ENCODE measurements around the gene RIMKLA.

Gene RIMKLA

DNA sequence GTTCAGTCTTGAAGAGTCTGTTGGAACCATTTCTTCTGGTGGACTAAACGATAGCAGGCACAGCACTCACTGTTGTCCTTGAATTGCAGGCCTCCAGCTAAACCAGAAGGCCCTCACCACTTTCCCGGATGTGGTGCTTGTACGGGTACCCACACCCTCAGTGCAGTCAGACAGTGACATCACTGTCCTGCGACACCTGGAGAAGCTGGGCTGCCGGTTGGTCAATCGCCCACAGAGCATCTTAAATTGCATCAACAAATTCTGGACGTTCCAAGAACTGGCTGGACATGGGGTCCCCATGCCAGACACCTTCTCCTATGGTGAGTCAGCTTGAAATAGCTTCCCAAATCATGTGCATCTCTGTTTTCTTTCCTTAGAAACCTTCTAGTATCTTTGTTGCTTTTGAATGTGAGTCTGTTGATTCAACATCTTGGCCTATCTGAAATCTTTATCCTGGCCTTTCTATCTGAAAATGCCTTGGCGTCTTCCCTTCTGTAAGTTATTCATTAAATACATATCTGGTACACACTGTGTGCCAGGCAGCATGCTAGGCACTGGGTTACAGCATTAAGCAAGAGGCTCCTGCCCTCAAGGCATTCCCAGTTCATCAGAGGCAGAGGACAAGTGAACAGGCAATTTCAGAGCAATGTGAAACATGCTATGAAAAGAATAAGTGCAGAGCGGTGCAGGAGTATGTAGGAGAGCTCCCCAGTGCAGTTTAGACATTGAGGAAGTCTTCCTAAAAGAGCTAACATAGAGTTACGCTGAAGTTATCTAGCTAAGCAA lies 18.9 kb downstream of the RIMKLA start:
- no peaks in the 10 kb centered on the region for H3K9me3 Mint-ChIP-seq
- no peak overlapping the region for H3K27ac Mint-ChIP-seq

DNA sequence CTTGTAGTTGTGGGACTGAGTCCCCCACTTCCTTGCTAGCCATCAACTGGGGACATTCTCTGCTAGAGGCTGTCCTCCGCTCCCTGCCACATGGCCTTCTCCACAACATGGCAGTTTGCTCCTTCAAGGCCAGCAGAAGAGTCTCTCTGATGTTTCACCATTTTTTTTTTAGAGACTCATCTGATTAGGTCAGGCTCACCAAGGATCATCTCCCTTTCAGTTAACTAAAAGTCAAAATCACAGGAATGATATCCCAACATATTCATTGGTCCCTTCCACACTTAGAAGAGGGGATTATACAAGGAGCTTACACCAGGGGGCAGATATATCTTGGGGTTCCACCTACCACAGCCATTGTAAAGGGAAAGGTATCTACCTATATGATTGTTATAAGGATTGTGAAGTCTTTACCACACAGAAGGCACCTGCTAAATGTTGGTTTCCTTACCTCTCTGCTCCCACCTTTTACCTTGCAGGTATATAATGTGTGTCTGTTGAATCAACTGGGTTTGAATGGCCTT lies 23.3 kb downstream of the RIMKLA start:
- Mint-ChIP-seq H3K27me3 (no peaks in the 10 kb centered on the region), H3K4me1 (no peaks in the 10 kb centered on the region), H3K27ac (no peak overlapping the region), H3K9me3 (no peaks in the 10 kb centered on the region), H3K4me3 (no peak overlapping the region), H3K36me3 (ENCODE audit: low read depth) (no peaks in the 10 kb centered on the region)
- ATAC-seq (no peak), DNase-seq (no peak)

More for the DNA sequence above, 18.9 kb downstream of the RIMKLA start:
- H3K27me3 Mint-ChIP-seq: no peaks in the 10 kb centered on the region
- ATAC-seq (no peak), DNase-seq (no peak)
- no peaks in the 10 kb centered on the region for H3K36me3 Mint-ChIP-seq (ENCODE audit: low read depth)
- H3K4me3 Mint-ChIP-seq: no peak overlapping the region
- H3K4me1 Mint-ChIP-seq: no peaks in the 10 kb centered on the region

DNA sequence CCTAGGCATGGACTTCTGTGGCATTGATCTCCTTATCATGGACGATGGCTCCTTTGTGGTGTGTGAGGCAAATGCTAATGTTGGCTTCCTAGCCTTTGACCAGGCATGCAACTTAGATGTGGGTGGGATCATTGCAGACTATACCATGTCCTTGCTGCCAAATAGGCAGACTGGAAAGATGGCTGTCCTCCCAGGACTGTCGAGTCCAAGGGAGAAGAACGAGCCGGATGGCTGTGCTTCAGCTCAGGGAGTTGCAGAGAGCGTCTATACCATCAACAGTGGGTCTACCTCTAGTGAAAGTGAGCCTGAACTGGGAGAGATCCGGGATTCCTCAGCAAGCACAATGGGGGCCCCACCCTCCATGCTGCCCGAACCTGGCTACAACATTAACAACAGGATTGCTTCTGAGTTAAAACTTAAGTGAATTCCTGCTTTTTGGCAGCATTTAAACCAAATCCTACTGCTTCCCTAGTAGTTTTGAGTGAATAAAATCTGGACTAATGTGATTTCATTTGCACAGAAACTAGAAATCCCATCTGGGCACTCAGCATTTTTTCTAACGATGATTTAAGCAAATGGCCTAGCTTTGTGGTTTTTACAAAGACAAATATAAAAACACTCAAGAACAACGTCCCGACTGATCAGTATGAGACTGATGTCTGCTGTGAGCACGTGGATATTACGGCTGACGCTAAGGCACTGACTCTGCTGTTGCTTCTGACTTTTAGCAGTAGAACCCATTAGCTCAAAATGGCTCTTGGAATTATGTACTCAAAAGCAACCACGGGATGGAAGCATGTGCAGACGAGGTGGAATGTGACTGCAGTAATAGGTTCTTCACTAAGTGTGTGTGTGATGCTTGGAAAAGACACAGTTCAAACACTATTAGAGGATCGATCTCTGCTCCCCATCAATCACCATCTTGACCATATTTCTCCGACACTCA lies 34.2 kb downstream of the RIMKLA start:
- no peak overlapping the region for H3K4me3 Mint-ChIP-seq
- no peaks in the 10 kb centered on the region for H3K4me1 Mint-ChIP-seq
- H3K36me3 Mint-ChIP-seq (ENCODE audit: low read depth): no peaks in the 10 kb centered on the region
- no peak overlapping the region for H3K27ac Mint-ChIP-seq
- no peaks in the 10 kb centered on the region for H3K27me3 Mint-ChIP-seq
- ATAC-seq (no peak), DNase-seq (no peak)
- no peaks in the 10 kb centered on the region for H3K9me3 Mint-ChIP-seq

DNA sequence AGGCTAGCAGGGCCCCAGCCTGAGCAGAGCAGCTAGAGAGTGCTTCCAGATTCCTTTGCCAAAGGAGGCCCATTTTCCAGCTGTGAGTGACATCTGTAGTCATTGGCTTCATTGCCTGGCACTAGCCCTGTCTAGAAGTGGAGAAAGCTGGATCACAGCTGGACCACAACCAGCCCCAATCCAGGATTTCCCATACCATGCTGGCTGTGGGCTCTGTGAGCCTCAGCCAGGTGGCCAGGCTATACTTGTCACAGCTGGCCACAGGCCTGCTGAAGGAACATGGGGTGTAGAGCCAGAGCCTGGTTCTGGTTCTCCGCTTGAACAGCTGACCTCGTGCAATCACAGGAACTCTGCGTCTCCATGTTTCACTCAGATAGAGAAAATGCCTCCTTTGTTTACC lies 36.6 kb downstream of the RIMKLA start:
- Mint-ChIP-seq H3K4me1 (no peaks in the 10 kb centered on the region), H3K4me3 (no peak overlapping the region), H3K27ac (no peak overlapping the region), H3K9me3 (no peaks in the 10 kb centered on the region), H3K36me3 (ENCODE audit: low read depth) (no peaks in the 10 kb centered on the region), H3K27me3 (no peaks in the 10 kb centered on the region)
- DNase-seq (no peak), ATAC-seq (no peak)

DNA sequence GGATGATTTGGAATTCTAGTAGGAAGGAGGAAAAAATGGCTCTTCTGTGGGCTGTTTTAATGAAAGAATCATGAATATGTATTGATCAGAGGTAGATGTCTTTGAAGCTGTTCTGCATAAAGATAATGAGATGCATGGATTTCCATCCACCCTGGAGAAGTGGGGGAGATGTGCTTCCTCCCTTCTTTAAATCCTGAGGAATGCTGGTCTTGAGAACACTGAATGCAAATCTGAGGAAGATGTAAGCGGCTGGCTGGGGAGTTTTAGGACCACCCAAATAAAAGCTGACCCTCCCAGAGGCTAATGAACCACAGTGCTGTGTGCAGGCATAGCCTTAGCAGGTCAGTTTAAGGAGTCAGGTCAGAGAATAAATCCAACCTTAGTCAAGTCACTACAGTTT lies 37.9 kb downstream of the RIMKLA start:
- no peaks in the 10 kb centered on the region for H3K4me1 Mint-ChIP-seq
- H3K36me3 Mint-ChIP-seq (ENCODE audit: low read depth): no peaks in the 10 kb centered on the region
- H3K9me3 Mint-ChIP-seq: no peaks in the 10 kb centered on the region
- no peak overlapping the region for H3K4me3 Mint-ChIP-seq
- H3K27ac Mint-ChIP-seq: no peak overlapping the region
- DNase-seq (no peak), ATAC-seq (no peak)
- H3K27me3 Mint-ChIP-seq: no peaks in the 10 kb centered on the region

DNA sequence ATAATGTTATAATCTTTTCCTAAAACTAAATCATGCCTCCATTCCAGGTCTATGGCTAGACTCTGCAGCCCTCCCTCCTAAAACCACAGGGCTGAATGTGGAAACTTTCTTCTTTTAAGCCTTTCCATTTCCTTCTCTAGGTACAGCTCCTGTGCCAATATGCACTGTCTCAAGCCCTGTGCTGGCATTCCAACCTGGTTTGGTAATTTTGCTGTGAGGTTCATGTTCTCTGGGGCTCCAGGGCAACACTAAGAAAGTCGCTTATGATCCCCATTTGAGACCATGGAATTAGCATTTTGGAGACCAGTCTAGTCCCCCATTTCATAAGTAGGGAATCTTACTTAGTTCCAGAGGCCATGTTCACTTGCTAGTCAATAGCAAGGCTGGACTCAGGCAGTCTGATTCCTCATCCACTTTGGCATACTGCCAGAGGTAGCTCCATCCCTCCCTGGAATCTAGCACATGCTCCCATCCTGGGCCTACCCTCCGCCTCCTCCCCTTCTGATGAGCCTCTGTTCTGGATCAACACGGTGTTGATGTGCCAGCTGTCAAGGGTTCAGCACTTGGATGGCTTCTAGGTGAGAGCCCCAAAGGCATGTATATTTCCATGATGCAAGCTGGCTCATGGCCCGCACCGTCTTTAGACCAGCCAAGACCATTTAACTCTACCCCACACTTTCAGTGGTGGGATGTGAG lies 38.7 kb downstream of the RIMKLA start:
- no peaks in the 10 kb centered on the region for H3K9me3 Mint-ChIP-seq
- no peaks in the 10 kb centered on the region for H3K4me1 Mint-ChIP-seq
- no peaks in the 10 kb centered on the region for H3K36me3 Mint-ChIP-seq (ENCODE audit: low read depth)
- no peaks in the 10 kb centered on the region for H3K27me3 Mint-ChIP-seq
- no peak for ATAC-seq
- no peak for DNase-seq
- no peak overlapping the region for H3K27ac Mint-ChIP-seq
- no peak overlapping the region for H3K4me3 Mint-ChIP-seq

DNA sequence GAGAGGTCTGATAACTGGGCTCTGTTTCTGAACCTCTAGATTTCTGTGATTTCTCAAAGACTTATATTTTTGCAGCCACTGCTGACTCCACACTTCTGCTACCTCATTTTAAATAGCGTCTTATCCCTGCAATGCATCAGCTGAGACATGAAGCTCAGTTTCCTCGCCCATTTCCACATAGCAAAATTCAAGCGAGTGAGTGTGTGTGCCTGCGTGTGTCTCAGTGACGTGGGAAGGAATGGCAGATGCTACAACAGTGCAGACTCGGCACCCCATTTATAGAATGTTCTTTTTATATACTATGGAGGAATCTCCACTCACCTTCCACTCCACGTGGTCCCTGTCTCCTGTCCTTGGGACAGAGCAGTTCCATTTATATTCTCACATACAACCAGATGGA lies 39.5 kb downstream of the RIMKLA start:
- H3K27ac Mint-ChIP-seq: no peak overlapping the region

DNA sequence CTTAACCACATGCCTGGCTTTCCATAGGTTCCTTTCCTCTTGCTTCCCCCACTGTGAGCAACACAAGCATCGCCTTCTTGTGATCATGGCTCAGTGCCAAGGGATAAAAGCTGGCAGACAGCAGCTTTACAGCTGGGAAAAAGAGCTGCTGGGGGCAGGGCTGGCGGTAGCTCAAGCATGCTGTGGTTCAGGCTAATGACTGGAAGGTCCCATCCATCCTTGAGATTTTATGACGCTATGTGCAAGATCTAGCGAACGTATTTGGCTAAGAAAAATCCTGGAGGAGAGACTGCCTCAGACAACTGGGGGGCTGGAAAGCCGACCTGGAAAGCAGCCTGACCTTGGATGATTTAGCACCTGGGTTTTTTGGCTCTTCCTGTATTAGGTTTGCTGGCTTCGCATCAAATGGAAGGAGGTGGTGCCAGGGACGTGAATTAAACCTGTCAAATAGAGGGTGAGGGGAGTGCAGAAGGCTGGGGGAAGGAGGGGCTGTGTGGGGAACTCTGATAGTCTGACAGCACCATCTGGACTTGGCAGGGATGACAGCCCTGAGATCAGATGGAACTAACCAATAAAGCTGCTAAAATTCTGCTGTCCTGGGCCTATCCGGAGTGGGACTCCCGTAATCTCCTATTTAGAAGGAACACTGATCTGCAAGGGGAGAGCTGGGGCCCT lies 40.5 kb downstream of the RIMKLA start:
- no peaks in the 10 kb centered on the region for H3K4me1 Mint-ChIP-seq
- no peaks in the 10 kb centered on the region for H3K9me3 Mint-ChIP-seq
- DNase-seq: no peak
- no peak overlapping the region for H3K27ac Mint-ChIP-seq
- H3K36me3 Mint-ChIP-seq (ENCODE audit: low read depth): no peaks in the 10 kb centered on the region
- no peaks in the 10 kb centered on the region for H3K27me3 Mint-ChIP-seq
- H3K4me3 Mint-ChIP-seq: no peak overlapping the region
- ATAC-seq: no peak

More for the DNA sequence above, 39.5 kb downstream of the RIMKLA start:
- ATAC-seq (no peak), DNase-seq (no peak)
- no peaks in the 10 kb centered on the region for H3K4me1 Mint-ChIP-seq
- H3K4me3 Mint-ChIP-seq: no peak overlapping the region
- no peaks in the 10 kb centered on the region for H3K36me3 Mint-ChIP-seq (ENCODE audit: low read depth)
- H3K9me3 Mint-ChIP-seq: no peaks in the 10 kb centered on the region
- H3K27me3 Mint-ChIP-seq: no peaks in the 10 kb centered on the region

DNA sequence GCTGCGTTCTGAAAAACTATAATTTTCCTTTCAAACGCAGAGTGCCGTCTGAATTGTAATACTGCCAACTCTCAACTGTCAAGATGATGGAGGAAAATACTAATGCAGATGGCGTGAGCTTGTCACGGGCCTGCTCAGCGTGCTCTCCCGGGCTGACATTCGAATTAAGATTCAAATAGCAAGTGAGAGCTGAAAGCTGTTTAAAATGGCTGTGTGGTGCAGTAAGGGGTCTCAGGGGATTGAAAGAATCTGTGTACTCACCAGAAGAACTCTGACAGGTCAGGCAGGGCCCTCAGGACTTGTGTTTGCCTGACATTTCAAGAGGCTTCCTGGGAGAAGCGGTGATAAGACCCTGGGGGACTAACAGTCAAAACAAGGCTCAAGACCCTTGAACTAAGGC lies 42.1 kb downstream of the RIMKLA start:
- DNase-seq: no peak

DNA sequence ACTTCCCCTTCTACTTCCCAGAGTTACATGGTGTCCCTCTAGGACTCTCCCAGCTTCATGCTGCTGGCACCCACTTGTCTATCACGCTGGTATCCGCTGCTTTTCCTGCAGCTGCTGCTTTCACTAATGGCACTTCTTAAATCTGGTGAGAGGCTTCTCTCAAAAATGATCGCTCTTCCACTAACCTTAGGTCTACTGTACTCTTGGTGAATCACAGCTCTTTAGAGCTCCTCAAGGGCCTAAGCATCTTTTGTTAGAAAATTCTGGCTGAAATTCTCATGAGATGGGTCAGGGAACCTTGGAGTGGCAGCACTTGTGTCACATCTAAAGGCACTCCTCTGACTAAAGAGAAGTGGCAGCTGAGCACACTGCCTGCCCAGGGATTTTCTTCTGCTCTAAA lies 43.1 kb downstream of the RIMKLA start:
- H3K4me1 Mint-ChIP-seq: no peaks in the 10 kb centered on the region
- H3K4me3 Mint-ChIP-seq: no peak overlapping the region
- no peak overlapping the region for H3K27ac Mint-ChIP-seq
- H3K9me3 Mint-ChIP-seq: no peaks in the 10 kb centered on the region
- no peak for DNase-seq
- ATAC-seq: no peak
- H3K36me3 Mint-ChIP-seq (ENCODE audit: low read depth): no peaks in the 10 kb centered on the region
- no peaks in the 10 kb centered on the region for H3K27me3 Mint-ChIP-seq

More for the DNA sequence above, 42.1 kb downstream of the RIMKLA start:
- H3K27me3 Mint-ChIP-seq: no peaks in the 10 kb centered on the region
- no peaks in the 10 kb centered on the region for H3K4me1 Mint-ChIP-seq
- no peaks in the 10 kb centered on the region for H3K9me3 Mint-ChIP-seq
- no peak overlapping the region for H3K27ac Mint-ChIP-seq
- H3K4me3 Mint-ChIP-seq: no peak overlapping the region
- no peaks in the 10 kb centered on the region for H3K36me3 Mint-ChIP-seq (ENCODE audit: low read depth)
- no peak for ATAC-seq

DNA sequence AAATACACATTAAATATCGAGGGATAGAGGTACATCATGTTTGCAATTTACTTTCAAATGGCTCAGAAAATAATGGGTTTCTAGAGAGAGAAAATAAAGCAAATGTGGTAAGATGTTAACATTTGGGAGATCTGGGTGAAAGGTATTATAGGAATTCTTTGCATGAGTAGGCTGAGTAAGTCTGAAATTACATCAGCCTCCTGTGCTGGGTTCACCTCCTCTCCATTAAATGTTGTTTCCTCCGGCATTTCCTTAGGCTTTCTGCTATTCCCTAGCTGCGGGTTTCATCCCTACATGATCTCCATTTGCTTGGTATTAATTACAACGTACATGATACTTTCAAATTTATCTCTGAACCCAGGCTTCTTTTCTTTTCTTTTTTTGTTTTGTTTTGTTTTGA lies 43.6 kb downstream of the RIMKLA start:
- H3K4me1 Mint-ChIP-seq: no peaks in the 10 kb centered on the region
- no peaks in the 10 kb centered on the region for H3K9me3 Mint-ChIP-seq
- DNase-seq: no peak
- no peak overlapping the region for H3K27ac Mint-ChIP-seq
- no peaks in the 10 kb centered on the region for H3K36me3 Mint-ChIP-seq (ENCODE audit: low read depth)
- no peaks in the 10 kb centered on the region for H3K27me3 Mint-ChIP-seq
- no peak overlapping the region for H3K4me3 Mint-ChIP-seq
- ATAC-seq: no peak

DNA sequence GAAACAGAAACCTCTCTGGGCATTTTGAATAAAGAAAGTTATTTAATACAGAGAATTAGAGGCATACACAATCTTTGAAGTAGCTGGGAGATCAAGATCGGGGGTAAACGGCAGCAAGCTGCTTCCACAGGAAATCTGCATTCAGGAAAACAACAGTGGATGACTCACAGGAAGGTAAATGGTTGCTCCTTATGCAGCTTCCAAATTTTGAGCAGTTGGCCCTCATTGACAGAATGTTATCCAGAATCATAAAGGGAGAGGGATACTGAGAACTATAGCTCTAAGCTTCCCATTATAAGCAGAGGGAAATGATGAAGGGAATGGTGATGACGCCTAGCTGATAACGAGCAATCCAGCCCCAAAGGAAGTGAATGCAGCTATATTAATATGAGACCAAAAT lies 46.6 kb downstream of the RIMKLA start:
- no peak for DNase-seq
- H3K4me3 Mint-ChIP-seq: no peak overlapping the region
- no peaks in the 10 kb centered on the region for H3K4me1 Mint-ChIP-seq
- H3K27me3 Mint-ChIP-seq: no peaks in the 10 kb centered on the region
- no peaks in the 10 kb centered on the region for H3K9me3 Mint-ChIP-seq
- no peak for ATAC-seq
- H3K27ac Mint-ChIP-seq: no peak overlapping the region
- no peaks in the 10 kb centered on the region for H3K36me3 Mint-ChIP-seq (ENCODE audit: low read depth)

DNA sequence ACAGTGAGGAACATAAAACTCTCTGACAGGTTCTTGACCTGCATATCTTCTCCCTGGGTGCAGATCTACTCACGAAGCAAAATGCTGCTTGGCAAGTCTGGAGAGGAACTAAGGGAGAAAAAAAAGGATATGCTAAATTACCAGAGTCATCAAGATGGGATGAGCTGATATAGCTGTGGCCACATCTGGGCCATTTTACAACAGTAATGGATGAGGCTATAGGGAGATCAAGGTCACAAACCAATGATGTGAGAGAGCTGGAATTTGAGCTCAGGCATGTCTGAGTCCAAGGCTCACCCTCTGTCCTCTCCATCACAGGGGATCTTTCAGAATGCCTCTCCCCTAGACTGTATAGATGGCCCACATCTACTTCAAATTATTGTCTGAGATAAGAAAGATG lies 49.0 kb downstream of the RIMKLA start:
- H3K36me3 Mint-ChIP-seq (ENCODE audit: low read depth): no peaks in the 10 kb centered on the region
- no peak overlapping the region for H3K27ac Mint-ChIP-seq
- DNase-seq: no peak
- no peaks in the 10 kb centered on the region for H3K9me3 Mint-ChIP-seq
- H3K4me3 Mint-ChIP-seq: no peak overlapping the region
- ATAC-seq: no peak
- no peaks in the 10 kb centered on the region for H3K4me1 Mint-ChIP-seq
- no peaks in the 10 kb centered on the region for H3K27me3 Mint-ChIP-seq
